ENCODE measurements around the gene OPRL1. TPM values are rescaled to one million over a fixed set of nuclear protein-coding genes. Genes with fewer than 3 reads are reported as not detected.

The OPRL1 gene
- total and polyA plus RNA-seq, 2 donors (not counting 1 experiment from before 2014, with no cell fraction given) = 0.49 to 4.1 TPM

- no peak for DNase-seq (ENCODE audit: low read depth in 2 of 2)
- Histone ChIP-seq H3K27ac (ENCODE audit: insufficient read depth, low read length) (no peak overlapping the region), H3K36me3 (ENCODE audit: control insufficient read depth, insufficient read depth, low read length) (peaks cover 1% of the 10 kb centered on the region), H3K27me3 (ENCODE audit: control insufficient read depth, insufficient read depth, low read length) (no peaks in the 10 kb centered on the region), H4K20me1 (ENCODE audit: control insufficient read depth, extremely low read depth, insufficient read depth, low read length) (no peaks in the 10 kb centered on the region), H2AFZ (ENCODE audit: low read length) (no peak overlapping the region), H3K9me3 (ENCODE audit: control insufficient read depth, insufficient read depth, low read depth, low read length) (no peaks in the 10 kb centered on the region), H3K79me2 (ENCODE audit: control insufficient read depth, insufficient read depth, low read length) (no peaks in the 10 kb centered on the region), H3K4me2 (ENCODE audit: extremely low read depth, insufficient read depth, low read length) (no peak overlapping the region), H3K4me1 (ENCODE audit: control insufficient read depth, extremely low read depth, insufficient read depth, low read length) (peaks cover 5% of the 10 kb centered on the region), H3K9ac (ENCODE audit: insufficient read depth, low read length) (no peak overlapping the region), H3K4me3 (replicated peaks in 1 of 4; ENCODE audit: control extremely low read depth in 1 of 4, insufficient read depth in 1 of 4, low read depth in 3 of 4, low read length in 4 of 4) (no peak overlapping the region)
- no peak for TF ChIP-seq EZH2 (IDR thresholded peaks at IDR 0.05; ENCODE audit: low read length, missing control alignments)
- TF ChIP-seq, protein P1, sequence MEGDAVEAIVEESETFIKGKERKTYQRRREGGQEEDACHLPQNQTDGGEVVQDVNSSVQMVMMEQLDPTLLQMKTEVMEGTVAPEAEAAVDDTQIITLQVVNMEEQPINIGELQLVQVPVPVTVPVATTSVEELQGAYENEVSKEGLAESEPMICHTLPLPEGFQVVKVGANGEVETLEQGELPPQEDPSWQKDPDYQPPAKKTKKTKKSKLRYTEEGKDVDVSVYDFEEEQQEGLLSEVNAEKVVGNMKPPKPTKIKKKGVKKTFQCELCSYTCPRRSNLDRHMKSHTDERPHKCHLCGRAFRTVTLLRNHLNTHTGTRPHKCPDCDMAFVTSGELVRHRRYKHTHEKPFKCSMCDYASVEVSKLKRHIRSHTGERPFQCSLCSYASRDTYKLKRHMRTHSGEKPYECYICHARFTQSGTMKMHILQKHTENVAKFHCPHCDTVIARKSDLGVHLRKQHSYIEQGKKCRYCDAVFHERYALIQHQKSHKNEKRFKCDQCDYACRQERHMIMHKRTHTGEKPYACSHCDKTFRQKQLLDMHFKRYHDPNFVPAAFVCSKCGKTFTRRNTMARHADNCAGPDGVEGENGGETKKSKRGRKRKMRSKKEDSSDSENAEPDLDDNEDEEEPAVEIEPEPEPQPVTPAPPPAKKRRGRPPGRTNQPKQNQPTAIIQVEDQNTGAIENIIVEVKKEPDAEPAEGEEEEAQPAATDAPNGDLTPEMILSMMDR (conservative IDR thresholded peaks at IDR 0.05 in 1 of 2, IDR thresholded peaks at IDR 0.05 in 1 of 2; ENCODE audit: low read depth in 1 of 2, low read length in 2 of 2) = no peak
These were observed 5.6 kb upstream of the OPRL1 start for GRCh38 chr20:64074184-64074789.

DNA sequence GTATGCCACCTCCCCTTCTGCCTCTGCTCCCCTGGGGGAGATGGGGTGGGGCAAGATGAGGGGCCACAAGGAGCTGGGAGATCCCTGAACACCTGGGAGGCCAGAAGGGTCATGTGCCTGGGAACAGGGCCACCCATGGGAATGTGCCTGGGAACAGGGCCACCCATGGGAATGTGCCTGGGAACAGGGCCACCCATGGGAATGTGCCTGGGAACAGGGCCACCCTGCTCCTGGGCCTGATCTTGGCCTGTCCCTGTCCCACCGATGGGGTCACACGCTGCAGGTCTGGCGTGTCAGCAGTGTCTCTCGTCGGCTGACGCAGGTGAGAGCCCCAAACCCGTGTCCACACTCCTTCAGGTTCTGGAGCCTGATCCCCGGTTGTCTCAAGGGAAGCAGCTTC lies 4.9 kb upstream of the OPRL1 start:
- Histone ChIP-seq H3K4me3 (replicated peaks in 1 of 4; ENCODE audit: control extremely low read depth in 1 of 4, insufficient read depth in 1 of 4, low read depth in 3 of 4, low read length in 4 of 4) (no peak overlapping the region), H3K36me3 (ENCODE audit: control insufficient read depth, insufficient read depth, low read length) (peaks cover 1% of the 10 kb centered on the region), H3K27me3 (ENCODE audit: control insufficient read depth, insufficient read depth, low read length) (no peaks in the 10 kb centered on the region), H3K27ac (ENCODE audit: insufficient read depth, low read length) (no peak overlapping the region), H3K9me3 (ENCODE audit: control insufficient read depth, insufficient read depth, low read depth, low read length) (no peaks in the 10 kb centered on the region), H3K4me1 (ENCODE audit: control insufficient read depth, extremely low read depth, insufficient read depth, low read length) (peaks cover 5% of the 10 kb centered on the region), H4K20me1 (ENCODE audit: control insufficient read depth, extremely low read depth, insufficient read depth, low read length) (no peaks in the 10 kb centered on the region), H3K4me2 (ENCODE audit: extremely low read depth, insufficient read depth, low read length) (no peak overlapping the region), H3K9ac (ENCODE audit: insufficient read depth, low read length) (no peak overlapping the region), H2AFZ (ENCODE audit: low read length) (no peak overlapping the region), H3K79me2 (ENCODE audit: control insufficient read depth, insufficient read depth, low read length) (no peaks in the 10 kb centered on the region)
- no peak for TF ChIP-seq EZH2 (IDR thresholded peaks at IDR 0.05; ENCODE audit: low read length, missing control alignments)
- TF ChIP-seq, protein P1 (conservative IDR thresholded peaks at IDR 0.05 in 1 of 2, IDR thresholded peaks at IDR 0.05 in 1 of 2; ENCODE audit: low read depth in 1 of 2, low read length in 2 of 2) = no peak
- no peak for DNase-seq (ENCODE audit: low read depth in 2 of 2)

- Histone ChIP-seq H3K9me3 (ENCODE audit: control insufficient read depth, insufficient read depth, low read depth, low read length) (no peaks in the 10 kb centered on the region), H4K20me1 (ENCODE audit: control insufficient read depth, extremely low read depth, insufficient read depth, low read length) (no peaks in the 10 kb centered on the region), H3K27ac (ENCODE audit: insufficient read depth, low read length) (no peak overlapping the region), H2AFZ (ENCODE audit: low read length) (no peak overlapping the region), H3K36me3 (ENCODE audit: control insufficient read depth, insufficient read depth, low read length) (peaks cover 1% of the 10 kb centered on the region), H3K27me3 (ENCODE audit: control insufficient read depth, insufficient read depth, low read length) (no peaks in the 10 kb centered on the region), H3K9ac (ENCODE audit: insufficient read depth, low read length) (no peak overlapping the region), H3K4me2 (ENCODE audit: extremely low read depth, insufficient read depth, low read length) (no peak overlapping the region), H3K79me2 (ENCODE audit: control insufficient read depth, insufficient read depth, low read length) (no peaks in the 10 kb centered on the region), H3K4me1 (ENCODE audit: control insufficient read depth, extremely low read depth, insufficient read depth, low read length) (peaks cover 5% of the 10 kb centered on the region), H3K4me3 (replicated peaks in 1 of 4; ENCODE audit: control extremely low read depth in 1 of 4, insufficient read depth in 1 of 4, low read depth in 3 of 4, low read length in 4 of 4) (no peak overlapping the region)
- no peak for DNase-seq (ENCODE audit: low read depth in 2 of 2)
- TF ChIP-seq EZH2 (IDR thresholded peaks at IDR 0.05; ENCODE audit: low read length, missing control alignments) = no peak
- TF ChIP-seq, protein P1 (conservative IDR thresholded peaks at IDR 0.05 in 1 of 2, IDR thresholded peaks at IDR 0.05 in 1 of 2; ENCODE audit: low read depth in 1 of 2, low read length in 2 of 2) = no peak
These were observed 4.3 kb upstream of the OPRL1 start for GRCh38 chr20:64075556-64075955.
